Retinal pigment epithelial cell (primary cell): Measurements from ENCODE around the gene PRKAA2.
"Not testable (repeated sequence)": the region's sequence is repeated elsewhere in the genome, so short reads cannot be mapped to it uniquely, and the experiment has no call there.

ENCODE experiments used
- DNase-seq: peaks from one replicate; pipeline ENCODE4 v3.0.0-alpha.2; 2010; ENCODE audit warnings: low read depth
- H3K4me3 ChIP-seq: 2 replicates; pipeline ENCODE4 v1.5.1; 2011; ENCODE audit warnings: mild to moderate bottlenecking, low read length, control low read depth, moderate library complexity
- TF ChIP-seq, protein P1 (sequence below): conservative IDR thresholded peaks from 2 replicates; pipeline ENCODE4 v1.5.1; 2011; ENCODE audit warnings: low read depth, low read length, control low read depth, inconsistent platforms

The PRKAA2 gene

DNA sequence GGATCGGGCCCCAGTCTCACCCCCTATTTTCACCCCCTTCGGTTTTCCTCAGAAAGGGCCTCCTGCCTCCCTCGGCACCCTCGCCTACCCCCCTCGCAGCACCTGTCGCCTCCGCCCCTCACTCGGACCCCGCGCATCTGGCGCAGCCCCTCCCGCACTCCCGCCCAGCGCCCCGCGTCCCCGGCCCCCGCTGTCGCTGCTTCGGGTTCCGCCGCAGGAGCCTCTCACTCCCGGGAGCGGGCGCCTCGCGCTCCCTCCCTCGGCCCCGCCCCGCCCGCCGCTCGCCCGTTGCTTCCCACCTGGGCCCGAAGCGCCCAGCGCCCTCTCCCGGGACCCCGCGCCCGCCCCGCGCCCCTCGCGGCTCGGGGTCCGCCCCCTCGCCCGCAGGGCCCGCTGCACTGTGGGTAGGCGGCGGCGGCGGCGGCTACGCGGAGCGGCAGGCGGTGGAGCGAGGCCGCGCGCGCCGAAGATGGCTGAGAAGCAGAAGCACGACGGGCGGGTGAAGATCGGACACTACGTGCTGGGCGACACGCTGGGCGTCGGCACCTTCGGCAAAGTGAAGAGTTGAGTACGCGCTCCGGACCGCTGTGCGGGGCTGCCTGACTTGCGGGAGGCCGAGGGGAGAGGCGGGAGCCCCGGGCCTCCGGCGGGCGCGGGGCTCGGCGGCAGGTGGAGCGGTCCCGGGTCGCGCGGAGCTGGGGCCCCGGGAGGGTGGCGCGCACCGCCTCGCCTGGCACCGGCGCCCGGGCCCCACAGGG lies at the start of gene PRKAA2:
PRKAA2 (plus strand) TSS at position 396 of the 758 bp plus-strand sequence; CDS start at position 470, 74 bp downstream.
- TF ChIP-seq, protein P1, sequence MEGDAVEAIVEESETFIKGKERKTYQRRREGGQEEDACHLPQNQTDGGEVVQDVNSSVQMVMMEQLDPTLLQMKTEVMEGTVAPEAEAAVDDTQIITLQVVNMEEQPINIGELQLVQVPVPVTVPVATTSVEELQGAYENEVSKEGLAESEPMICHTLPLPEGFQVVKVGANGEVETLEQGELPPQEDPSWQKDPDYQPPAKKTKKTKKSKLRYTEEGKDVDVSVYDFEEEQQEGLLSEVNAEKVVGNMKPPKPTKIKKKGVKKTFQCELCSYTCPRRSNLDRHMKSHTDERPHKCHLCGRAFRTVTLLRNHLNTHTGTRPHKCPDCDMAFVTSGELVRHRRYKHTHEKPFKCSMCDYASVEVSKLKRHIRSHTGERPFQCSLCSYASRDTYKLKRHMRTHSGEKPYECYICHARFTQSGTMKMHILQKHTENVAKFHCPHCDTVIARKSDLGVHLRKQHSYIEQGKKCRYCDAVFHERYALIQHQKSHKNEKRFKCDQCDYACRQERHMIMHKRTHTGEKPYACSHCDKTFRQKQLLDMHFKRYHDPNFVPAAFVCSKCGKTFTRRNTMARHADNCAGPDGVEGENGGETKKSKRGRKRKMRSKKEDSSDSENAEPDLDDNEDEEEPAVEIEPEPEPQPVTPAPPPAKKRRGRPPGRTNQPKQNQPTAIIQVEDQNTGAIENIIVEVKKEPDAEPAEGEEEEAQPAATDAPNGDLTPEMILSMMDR, result no peak
- H3K4me3 ChIP-seq, result peak within 1 kb of the TSS; percentile 80
- DNase-seq, result no peak

DNA sequence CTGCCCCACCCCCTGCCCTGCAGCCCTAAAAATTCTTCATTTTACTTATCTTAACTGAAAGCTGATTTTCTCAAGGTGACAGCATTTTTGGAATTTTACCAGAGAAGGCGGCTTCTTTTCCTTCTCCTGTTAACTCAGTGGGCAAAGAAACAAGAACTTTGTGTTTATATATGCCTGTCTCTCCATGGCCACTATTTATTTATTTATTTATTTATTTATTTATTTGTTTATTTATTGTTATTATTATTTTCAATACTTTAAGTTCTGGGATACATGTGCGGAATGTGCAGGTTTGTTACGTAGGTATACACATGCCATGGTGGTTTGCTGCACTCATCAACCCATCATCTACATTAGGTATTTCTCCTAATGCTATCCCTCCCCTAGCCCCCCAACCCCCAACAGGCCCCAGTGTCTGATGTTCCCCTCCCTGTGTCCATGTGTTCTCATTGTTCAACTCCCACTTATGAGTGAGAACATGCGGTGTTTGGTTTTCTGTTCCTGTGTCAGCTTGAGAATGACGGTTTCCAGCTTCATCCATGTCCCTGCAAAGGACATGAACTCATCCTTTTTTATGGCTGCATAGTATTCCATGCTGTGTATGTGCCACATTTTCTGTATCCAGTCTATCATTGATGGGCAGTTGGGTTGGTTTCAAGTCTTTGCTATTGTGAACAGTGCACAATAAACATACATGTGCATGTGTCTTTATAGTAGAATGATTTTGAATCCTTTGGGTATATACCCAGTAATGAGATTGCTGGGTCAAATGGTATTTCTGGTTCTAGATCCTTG lies 49.5 kb upstream of the PRKAA2 start:
- not testable (repeated sequence) for H3K4me3 ChIP-seq, DNase-seq

DNA sequence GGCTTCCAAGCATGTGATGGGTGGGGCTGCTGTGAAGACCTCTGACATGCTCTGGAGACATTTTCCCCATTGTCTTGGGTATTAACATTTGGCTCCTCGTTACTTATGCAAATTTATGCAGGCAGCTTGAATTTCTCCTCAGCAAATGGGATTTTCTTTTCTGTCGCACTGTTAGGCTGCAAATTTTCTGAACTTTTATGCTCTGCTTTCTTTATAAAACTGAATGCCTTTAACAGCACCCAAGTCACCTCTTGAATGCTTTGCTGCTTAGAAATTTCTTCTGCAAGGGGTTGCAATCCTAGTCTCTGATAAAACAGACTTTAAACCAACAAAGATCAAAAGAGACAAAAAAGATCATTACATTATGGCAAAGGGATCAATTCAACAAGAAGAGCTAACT lies 35.0 kb upstream of the PRKAA2 start:
- H3K4me3 ChIP-seq, DNase-seq: not testable (repeated sequence)

DNA sequence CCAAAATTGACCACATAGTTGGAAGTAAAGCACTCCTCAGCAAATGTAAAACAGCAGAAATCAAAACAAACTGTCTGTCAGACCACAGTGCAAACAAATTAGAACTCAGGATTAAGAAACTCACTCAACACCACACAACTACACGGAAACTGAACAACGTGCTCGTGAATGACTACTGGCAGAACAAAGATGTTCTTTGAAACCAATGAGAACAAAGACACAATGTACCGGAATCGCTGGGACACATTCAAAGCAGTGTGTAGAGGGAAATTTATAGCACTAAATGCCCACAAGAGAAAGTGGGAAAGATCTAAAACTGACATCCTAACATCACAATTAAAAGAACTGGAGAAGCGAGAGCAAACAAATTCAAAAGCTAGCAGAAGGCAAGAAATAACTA lies 34.3 kb upstream of the PRKAA2 start:
- not testable (repeated sequence) for DNase-seq, H3K4me3 ChIP-seq

DNA sequence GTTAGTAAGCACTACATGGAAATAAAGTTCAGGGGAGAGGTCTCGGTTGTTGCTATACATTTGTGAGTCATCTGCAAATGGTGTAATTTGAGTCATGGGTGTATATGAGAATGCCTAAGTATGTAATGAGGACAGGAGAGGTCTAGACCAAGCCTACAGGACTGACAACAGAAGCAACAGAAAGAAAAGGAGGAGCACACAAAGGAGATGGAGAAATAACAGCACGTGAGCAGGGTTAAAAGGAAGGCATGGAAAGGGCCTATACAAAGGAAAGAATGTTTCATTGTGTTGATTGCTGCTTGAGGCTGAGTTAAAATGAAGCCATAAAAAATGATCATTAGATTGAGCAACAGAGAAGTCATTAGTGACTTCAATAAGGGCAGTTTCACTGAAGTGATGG lies 28.0 kb upstream of the PRKAA2 start:
- no peak overlapping the region for H3K4me3 ChIP-seq
- TF ChIP-seq, protein P1, result no peak
- no peak for DNase-seq

DNA sequence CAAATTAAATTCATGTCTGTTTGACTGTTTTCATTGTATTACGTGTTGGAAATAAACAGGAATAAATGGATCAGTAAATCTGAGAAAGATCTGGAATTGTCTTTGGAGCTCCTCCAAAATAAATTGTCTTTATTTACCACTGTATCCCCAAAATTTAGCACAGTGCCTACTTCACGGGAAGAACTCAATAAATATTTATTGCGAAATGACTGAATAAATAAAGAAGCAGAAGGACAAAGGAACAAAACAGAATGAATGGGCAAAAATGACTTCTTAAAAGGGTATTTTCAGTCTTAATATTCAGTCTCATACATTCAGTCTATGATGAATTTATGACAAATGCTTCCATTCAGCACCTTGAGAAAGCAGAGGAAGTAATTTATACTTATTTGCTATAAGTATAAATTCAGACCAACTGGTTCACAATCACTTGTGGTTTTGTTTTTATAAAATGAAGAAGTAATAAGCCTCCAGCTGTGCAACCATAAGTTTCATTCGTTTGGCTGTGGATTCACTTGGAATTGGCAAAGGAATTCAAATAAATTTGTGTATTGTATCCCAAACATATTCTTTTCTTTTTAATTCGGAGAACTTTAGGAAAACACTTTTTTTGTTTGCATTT lies 19.2 kb upstream of the PRKAA2 start:
- no peak for DNase-seq
- TF ChIP-seq, protein P1, result no peak
- H3K4me3 ChIP-seq, result no peak overlapping the region

DNA sequence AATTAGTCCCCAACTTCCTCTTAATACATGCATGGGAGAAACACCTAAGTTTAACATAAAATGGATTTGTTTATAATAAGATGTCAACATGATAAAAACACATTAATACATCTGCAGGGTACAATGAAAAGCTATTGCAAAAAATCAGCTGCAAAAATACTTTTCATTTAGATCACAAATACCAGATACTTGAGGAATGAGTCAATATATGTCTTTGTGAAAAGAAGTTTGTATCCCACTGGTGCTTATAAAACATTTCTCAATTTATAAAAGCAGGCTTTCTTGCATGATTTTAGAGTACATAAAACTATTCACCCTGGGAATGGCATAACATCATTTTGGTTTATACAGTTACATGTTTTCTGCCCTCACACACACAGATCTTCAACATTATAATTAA lies 18.6 kb upstream of the PRKAA2 start:
- no peak overlapping the region for H3K4me3 ChIP-seq
- TF ChIP-seq, protein P1, result no peak
- no peak for DNase-seq

DNA sequence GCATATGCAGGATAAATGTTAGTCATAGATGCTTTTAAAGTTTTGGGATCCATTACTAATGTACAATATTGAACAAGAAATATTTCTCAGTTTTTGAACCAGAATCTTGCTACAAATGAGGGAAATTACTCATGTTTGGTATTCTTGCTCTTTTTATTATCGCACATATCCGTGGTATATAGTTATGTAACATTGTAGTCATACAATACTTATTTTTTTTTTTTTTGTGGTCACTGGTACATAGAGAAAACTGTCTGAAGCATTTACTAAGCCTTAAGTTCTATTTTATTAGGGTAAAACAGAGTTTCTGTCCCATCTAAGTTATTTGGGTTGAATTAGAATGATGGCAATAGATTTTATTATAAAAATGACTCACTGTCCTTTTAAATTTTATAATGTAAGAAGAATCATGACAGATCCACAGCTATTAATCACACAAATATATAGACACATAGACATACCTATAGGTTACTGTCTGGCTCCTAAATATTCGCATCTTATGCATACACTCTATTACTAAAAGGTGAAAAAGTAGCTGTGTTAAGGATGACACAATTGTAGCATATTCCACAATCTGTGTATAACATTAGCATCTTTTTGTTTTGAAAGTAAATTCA lies 18.0 kb upstream of the PRKAA2 start:
- TF ChIP-seq, protein P1, result no peak
- DNase-seq, result no peak

More for the DNA sequence above, 18.0 kb upstream of the PRKAA2 start:
- no peak overlapping the region for H3K4me3 ChIP-seq
